TTC549 (cell line): ENCODE results near the gene CLPX.
"Not testable (repeated sequence)": the region's sequence is repeated elsewhere in the genome, so short reads cannot be mapped to it uniquely, and the experiment has no call there.

Experiments
- FAIRE-seq: peaks from 2 replicates; lab custom pipeline; 2012; peaks lifted over from hg19 to GRCh38; lab: Jason Lieb, UNC

CLPX gene

GRCh38 chr15:65204931-65205660 is 20.0 kb upstream of the CLPX start:
- FAIRE-seq = no peak

DNA sequence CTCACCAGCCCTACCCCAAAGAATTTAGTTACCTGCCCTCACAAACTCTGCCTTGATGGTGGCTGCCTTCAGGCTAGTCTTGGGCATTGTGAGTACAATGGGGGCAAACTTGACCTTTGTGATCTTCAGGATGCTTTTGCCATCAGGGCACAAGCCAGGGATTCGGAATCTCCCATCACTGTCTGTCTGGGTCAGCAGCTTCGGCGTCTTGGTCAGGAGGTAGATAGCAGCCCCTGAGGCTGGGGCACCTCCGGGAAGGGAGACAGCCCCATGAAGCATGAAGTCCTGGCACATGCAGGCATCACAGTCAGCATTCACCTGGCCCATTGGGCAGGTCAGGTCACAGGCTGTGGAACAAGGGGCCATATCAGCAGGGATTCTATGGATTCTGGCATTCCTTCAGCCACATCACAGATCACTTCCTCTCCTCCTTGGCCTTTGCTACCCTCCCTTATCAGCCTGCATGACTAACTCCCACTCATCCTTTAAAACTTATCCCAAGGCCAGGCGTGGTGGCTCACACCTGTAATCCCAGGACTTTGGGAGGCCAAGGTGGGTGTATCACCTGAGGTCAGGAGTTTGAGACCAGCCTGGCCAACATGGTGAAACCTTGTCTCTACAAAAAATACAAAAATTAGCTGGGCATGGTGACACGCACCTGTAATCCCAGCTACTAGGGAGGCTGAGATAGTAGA is 19.2 kb upstream of the CLPX start:
- FAIRE-seq = no peak

DNA sequence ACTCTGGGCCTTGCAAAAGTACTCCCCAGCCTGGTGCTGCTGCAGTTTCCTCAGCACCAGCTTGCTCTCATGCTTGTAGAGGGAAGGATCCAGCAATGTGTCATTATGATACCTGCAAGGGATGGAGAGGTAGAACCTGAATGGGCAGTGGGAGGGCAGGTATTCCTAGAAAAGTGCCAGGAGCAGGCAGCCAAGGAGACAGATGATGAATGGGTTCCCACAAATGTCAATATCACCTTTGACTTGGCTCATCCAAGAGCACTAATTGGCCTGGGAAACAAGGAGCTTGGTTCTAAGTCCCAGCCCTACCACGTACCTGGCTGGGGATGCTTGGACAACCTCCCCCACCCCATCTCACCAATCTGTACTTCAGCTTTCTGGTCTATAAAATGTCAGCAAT is 16.8 kb upstream of the CLPX start:
- FAIRE-seq = no peak

DNA sequence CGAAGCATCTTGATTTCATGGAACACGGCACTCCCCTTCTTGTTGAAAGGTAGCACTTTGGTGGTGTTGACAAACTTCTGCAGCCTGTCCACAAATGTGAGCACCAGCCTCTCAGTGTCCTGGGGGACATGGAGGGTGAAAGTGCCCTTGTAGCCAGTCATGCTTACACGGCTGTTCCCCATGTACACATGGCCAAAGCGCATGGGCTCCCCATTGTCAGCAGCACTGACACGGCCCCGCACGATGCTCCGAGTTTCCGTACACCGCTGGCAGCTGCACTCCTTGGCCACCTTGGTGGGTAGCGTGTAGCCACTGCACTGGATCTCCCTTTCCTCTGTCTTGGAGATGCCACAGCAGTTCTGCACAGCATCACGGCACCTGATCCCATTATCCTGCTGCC is 13.4 kb upstream of the CLPX start:
- FAIRE-seq = no peak

DNA sequence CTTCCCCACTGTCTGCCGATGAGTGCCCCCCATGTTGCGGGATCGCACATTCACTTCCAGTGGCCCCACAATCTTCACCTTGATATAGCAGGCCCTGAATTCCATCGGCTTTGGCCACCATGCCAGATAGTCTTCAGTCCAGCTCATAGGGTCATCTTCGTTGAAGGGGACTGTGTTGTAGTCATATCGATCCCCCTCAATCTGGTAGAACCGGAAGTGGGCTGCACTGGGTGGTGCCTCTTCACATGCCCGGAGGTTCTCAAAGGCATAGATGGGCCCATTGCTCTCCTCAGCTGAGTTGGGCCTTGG is 12.1 kb upstream of the CLPX start:
- no peak for FAIRE-seq

DNA sequence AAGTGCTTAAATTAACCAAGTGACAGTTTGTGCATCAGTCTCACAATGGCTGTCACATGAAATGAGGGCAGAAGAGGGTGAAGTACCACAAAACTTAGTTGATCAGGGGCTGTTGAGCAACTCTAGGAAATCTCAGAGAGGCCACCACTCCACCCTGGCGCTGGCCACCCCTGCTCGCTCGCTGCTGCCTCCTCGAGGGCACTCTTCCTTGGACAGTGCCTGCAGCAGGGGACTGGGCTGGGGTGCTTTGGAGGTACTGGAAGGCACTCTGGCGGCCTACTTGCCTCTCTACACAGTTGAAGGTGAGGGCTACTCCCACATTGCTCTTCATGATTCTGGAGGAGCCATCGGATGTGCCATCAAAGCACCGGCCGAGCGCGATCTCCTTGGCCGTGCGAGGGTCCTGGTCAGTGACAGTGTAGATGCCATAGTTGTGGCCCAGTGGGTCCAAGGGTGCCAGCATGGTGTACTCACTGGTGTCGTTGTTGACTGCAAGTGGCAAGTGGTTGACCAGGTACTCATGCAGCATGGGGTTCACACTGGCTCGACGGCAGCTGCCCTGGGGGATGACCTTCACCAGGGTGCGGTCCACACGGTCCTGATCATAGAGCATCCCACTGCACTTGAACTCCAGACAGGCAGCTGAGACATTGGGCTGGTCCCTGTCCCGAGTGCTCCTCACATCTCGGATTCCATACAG is 11.6 kb upstream of the CLPX start:
- FAIRE-seq = no peak

DNA sequence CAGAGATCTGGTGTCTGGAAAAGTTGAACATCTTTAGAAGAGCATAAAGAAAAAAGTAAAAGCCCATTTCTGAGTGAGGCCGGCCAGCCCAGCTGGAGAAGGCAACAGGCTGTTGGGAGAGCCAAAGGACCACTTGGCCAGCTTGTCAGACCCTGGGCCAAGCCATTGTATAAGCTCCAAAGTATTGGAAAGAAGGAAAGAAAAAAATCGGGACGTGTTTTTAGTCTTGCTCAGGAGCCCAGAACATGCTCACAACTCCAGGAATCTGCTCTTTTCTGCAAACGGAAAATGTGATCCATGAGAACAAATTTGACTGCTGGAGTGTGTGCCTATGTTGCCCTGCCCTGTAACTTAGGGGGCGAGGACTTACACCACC is 10.4 kb upstream of the CLPX start:
- FAIRE-seq = no peak

DNA sequence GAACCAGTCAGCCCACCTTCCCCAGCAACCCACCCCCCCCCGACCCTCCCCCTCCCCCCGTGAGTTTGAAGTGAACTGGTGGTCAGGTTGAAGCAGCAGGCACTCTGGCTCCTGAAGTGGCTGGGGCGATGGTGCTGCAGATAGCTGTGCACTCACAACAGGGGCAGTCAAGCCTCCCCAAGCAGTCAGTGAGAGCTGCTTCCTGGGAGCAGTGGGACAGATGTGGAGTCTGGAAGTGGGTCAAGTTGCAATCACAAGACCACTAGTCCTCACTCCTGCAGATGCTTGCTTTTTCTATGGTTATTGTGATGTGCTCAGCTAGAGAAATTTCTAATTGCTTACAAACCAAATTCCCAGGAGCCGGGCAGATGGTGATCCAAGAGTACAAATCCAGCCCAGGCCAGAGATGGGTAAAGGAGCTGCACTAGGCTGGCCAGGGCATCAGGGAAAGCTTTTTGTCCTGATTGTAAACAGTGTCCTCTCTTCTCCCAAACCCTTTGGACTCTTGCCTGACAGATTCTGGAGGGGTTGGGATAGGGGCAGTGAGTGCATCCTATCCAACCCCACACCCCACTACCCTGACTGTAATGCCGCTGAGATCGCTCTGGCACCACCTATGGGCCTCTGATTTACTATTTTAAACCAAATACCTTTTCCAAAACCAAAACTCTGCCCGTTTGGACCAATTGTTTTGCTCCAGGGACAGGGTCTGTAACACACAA is 9.8 kb upstream of the CLPX start:
- no peak for FAIRE-seq

GRCh38 chr15:65192016-65192415 is 6.9 kb upstream of the CLPX start:
- FAIRE-seq = no peak

DNA sequence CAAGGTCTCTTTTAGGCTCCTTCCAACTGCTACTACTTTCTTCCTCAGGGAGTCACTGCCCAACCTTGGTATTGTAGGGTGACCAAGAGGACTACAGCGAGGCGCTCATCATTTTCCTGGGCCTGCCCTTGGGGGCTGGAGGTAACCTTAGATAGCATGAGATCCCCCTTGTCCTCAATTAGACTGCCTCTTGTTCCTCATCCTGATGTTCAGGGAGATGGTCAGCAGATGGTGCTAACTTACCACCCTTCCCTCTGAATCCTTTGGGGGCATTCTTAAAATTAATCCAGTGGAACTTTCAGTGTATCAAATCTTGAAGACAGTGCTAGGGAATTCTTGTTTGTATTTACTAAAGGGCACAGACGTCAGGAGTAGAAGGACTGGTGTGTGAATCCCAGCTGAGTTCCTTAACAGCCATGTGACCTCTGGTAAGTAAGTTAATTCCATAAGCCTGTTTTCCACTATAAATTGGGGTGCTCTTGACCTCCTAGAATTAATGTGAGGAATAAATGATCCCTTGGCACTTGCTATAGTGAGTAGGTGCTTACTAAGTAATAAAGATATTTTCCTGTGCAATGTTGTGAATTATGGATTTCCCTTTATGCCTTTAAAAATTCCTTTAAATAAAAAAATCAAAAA is 4.1 kb upstream of the CLPX start:
- FAIRE-seq = no peak

DNA sequence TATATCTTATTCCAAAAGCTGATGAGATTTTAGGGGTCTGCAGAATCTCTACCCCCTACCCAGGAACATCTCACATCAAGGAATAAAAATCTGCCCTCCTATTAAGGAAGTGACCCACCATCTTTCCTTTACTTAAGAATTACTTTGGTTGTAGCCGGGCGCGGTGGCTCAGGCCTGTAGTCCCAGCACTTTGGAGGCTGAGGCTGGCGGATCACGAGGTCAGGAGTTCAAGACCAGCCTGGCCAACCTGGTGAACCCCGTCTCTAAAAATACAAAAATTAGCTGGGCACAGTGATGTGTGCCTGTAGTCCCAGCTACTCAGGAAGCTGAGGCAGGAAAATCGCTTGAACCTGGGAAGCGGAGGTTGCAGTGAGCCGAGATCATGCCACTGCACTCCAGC is 3.3 kb upstream of the CLPX start:
- FAIRE-seq = not testable (repeated sequence)

- no peak for FAIRE-seq
Measured at GRCh38 chr15:65184305-65184867, 756 bp downstream of the CLPX start.

- no peak for FAIRE-seq
Measured at GRCh38 chr15:65183865-65184159, 1.3 kb downstream of the CLPX start.

DNA sequence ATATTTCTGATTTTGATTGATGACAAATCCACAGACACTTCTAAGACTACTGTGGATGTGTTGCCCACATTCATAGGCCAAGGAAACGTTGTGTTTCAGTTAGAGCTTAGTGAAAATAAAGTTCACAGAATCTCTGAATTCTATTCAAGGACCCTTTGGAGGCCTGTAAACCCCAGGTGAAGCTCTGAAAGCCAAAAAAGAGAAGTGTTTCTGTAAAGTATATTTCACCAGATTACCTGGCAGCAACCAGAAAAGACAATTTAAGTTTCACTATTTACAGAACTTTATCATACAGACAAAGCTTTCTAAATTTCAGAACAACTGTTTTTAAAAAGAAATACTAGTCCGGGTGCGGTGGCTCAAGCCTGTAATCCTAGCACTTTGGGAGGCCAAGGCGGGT is 2.6 kb downstream of the CLPX start:
- FAIRE-seq = no peak

- not testable (repeated sequence) for FAIRE-seq
Measured at GRCh38 chr15:65181582-65182353, 3.4 kb downstream of the CLPX start.

DNA sequence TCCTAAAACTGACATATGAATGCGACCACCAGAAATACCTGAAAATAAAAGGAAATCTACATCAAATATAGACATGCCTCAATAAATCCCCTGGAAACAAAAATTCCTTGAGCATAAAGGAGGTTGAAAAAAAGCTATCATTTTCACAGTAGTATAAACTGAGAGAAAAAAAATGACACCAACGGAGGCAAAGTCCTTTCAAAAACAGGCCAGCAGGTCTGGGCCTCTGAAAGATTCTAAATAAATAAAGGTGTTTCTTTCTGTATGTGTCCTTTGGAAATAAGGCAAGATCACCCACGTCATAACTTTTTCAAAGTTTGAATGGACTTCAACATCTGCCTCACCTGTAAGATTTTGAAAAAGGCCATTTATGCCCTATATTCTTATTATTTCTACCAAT is 5.0 kb downstream of the CLPX start:
- no peak for FAIRE-seq

DNA sequence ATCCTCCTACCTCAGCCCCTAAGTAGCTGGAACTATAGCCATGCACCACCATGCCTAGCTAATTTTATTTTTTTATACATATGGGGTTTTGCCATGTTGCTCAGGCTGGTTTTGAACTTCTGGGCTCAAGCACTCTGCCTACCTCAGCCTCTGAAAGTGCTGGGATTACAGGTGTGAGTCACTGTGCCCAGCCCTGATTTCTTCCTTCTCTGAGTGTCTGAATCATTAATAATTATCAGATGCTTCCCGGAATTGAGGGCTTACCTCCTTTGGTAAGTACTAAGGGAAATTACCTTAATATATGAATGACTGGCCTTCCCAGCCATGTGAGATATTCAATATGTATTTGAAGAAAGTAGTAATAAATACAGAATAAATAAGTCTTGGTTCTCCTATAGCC is 7.2 kb downstream of the CLPX start:
- FAIRE-seq = no peak

DNA sequence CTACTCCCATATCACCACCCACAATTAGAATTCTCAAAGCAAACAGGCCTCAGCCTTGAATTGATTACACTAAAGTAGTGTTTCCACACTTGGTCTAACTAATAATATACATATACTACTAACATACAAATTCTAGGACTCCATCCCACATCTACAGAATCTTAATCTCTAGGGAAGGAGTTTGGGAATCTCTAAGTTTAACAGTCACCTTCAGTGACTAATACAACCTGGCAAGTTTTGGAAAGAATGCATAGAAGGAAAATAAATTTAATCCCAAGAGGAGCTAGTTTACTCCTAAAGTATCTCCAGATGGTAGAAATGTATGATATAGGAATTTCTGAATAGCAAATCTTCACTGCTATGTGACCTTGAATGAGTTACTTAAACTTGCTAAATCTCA is 9.1 kb downstream of the CLPX start:
- FAIRE-seq = no peak

- FAIRE-seq = no peak
Measured at GRCh38 chr15:65175511-65175910, 9.6 kb downstream of the CLPX start.

- no peak for FAIRE-seq
Measured at GRCh38 chr15:65174509-65174908, 10.6 kb downstream of the CLPX start.

DNA sequence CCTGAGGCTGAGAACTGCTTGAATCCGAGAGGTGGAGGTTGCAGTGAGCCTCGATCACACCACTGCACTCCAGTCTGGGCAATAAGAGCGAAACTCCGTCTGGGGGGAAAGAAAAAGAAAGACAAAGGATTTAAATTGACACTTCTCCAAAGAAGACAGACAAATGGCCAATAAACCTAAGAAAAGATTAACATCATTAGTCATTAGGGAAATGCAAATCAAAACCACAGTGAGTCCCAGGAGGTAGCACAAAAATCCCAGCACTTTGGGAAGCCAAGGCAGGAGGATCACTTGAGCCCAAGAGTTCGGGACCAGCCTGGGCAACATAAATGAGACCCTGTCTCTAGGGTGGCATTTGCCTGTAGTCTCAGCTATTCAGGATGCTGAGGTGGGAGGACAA is 12.6 kb downstream of the CLPX start:
- no peak for FAIRE-seq

DNA sequence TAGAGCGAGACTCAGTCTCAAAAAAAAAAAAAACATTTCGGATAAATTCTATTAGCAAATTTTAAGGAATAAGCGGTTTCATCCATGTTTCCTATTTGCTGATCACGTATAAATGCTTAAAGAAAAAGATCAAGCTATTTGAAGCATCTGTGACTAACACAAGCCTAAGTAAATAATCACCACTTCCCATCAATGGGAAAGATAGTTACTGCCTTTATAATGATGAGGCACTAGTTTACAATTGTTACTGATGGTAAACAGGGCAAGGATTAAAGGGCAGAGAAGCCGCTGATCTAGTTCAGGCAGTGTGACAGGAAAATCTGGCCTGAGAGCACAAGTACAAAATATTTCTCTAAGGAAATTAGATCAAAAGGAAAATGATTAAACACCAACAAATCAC is 13.7 kb downstream of the CLPX start:
- no peak for FAIRE-seq
